Activated CD4-positive, alpha-beta memory T cell treated with anti-CD3 and anti-CD28 coated beads, Interleukin-2, amount 10 ng/mL, durations not matched to agents 7 days and 5 days (primary cell): ENCODE results near the gene IFNK. TPM values are rescaled to one million over a fixed set of nuclear protein-coding genes. Genes with fewer than 3 reads are reported as not detected.
"Not testable (repeated sequence)": the region's sequence is repeated elsewhere in the genome, so short reads cannot be mapped to it uniquely, and the experiment has no call there.

Experiments used
- CTCF ChIA-PET: fragments of 350-600 bp; sonication (Branson Sonifier 250); formaldehyde crosslinking; loops from one replicate; lab custom pipeline; 2021; ENCODE audit warnings: antibody characterized with exemption, inconsistent platforms; lab: Charles Lee
- POLR2A ChIA-PET: fragments of 350-600 bp; sonication (Branson Sonifier 250); formaldehyde crosslinking; loops from one replicate; lab custom pipeline; 2021; ENCODE audit warnings: antibody characterized with exemption; lab: Charles Lee
- DNase-seq: peaks from one replicate; pipeline ENCODE4 v3.0.0-alpha.2; 2020
- H3K27ac Mint-ChIP-seq: one replicate; pipeline ENCODE4 v1.8.0; 2021; ENCODE audit warnings: mild to moderate bottlenecking, mixed read lengths
- H3K27me3 Mint-ChIP-seq: one replicate; pipeline ENCODE4 v1.8.0; 2021; ENCODE audit warnings: mixed read lengths
- H3K36me3 Mint-ChIP-seq: one replicate; pipeline ENCODE4 v1.8.0; 2021; ENCODE audit warnings: low read depth, mixed read lengths
- H3K4me1 Mint-ChIP-seq: one replicate; pipeline ENCODE4 v1.8.0; 2021; ENCODE audit warnings: mixed read lengths
- H3K4me3 Mint-ChIP-seq: one replicate; pipeline ENCODE4 v1.8.0; 2021; ENCODE audit warnings: mild to moderate bottlenecking, mixed read lengths
- H3K9me3 Mint-ChIP-seq: one replicate; pipeline ENCODE4 v1.8.0; 2021; ENCODE audit warnings: mixed read lengths
- total RNA-seq, 2 experiments: library from RNA; stranded (reverse); gene quantifications; one replicate each; pipeline ENCODE4 v1.2.3, GENCODE V29; 2021

The IFNK gene
- total RNA-seq, 2 experiments from 2014 or later, result not detected

GRCh38 chr9:27496135-27496504, 28.0 kb upstream of the IFNK start:
- H3K27me3 Mint-ChIP-seq, result peaks cover under 1% of the 10 kb centered on the region
- H3K36me3 Mint-ChIP-seq, result no peaks in the 10 kb centered on the region
- peaks cover 13% of the 10 kb centered on the region for H3K4me1 Mint-ChIP-seq
- POLR2A ChIA-PET, result no interaction called here
- H3K27ac Mint-ChIP-seq, result no peak overlapping the region
- H3K4me3 Mint-ChIP-seq, result no peak overlapping the region
- peaks cover 8% of the 10 kb centered on the region for H3K9me3 Mint-ChIP-seq
- DNase-seq, result no peak
- CTCF ChIA-PET, result no interaction called here

GRCh38 chr9:27497883-27498417, 26.1 kb upstream of the IFNK start:
- peaks cover 3% of the 10 kb centered on the region for H3K27me3 Mint-ChIP-seq
- H3K4me3 Mint-ChIP-seq, result no peak overlapping the region
- peaks cover 5% of the 10 kb centered on the region for H3K9me3 Mint-ChIP-seq
- CTCF ChIA-PET, result no interaction called here
- no peaks in the 10 kb centered on the region for H3K36me3 Mint-ChIP-seq
- peaks cover 13% of the 10 kb centered on the region for H3K4me1 Mint-ChIP-seq
- H3K27ac Mint-ChIP-seq, result no peak overlapping the region
- POLR2A ChIA-PET, result interaction anchor here (1.2 kb wide), 1 partner anchor 120 kb away, joined by 3 read pairs; no protein-coding TSS in a partner anchor
- no peak for DNase-seq

- peaks cover 2% of the 10 kb centered on the region for H3K9me3 Mint-ChIP-seq
- CTCF ChIA-PET, result no interaction called here
- H3K36me3 Mint-ChIP-seq, result no peaks in the 10 kb centered on the region
- no peak overlapping the region for H3K4me3 Mint-ChIP-seq
- no peak for DNase-seq
- H3K4me1 Mint-ChIP-seq, result peaks cover 13% of the 10 kb centered on the region
- POLR2A ChIA-PET, result no interaction called here
- peaks cover 3% of the 10 kb centered on the region for H3K27me3 Mint-ChIP-seq
- no peak overlapping the region for H3K27ac Mint-ChIP-seq
Observed at GRCh38 chr9:27499451-27499850, 24.6 kb upstream of the IFNK start.

GRCh38 chr9:27500902-27501301, 23.2 kb upstream of the IFNK start:
- H3K36me3 Mint-ChIP-seq, H3K4me3 Mint-ChIP-seq, H3K27me3 Mint-ChIP-seq, POLR2A ChIA-PET, H3K27ac Mint-ChIP-seq, DNase-seq, H3K9me3 Mint-ChIP-seq, CTCF ChIA-PET: not testable (repeated sequence)
- peaks cover 13% of the 10 kb centered on the region for H3K4me1 Mint-ChIP-seq

- H3K27me3 Mint-ChIP-seq, result peaks cover 3% of the 10 kb centered on the region
- CTCF ChIA-PET, result no interaction called here
- POLR2A ChIA-PET, result no interaction called here
Observed at GRCh38 chr9:27503623-27504022, 20.5 kb upstream of the IFNK start.

GRCh38 chr9:27504259-27504658, 19.8 kb upstream of the IFNK start:
- Mint-ChIP-seq H3K27me3 (peaks cover 3% of the 10 kb centered on the region), H3K9me3 (no peaks in the 10 kb centered on the region), H3K4me3 (no peak overlapping the region), H3K4me1 (peaks cover 10% of the 10 kb centered on the region), H3K27ac (no peak overlapping the region), H3K36me3 (no peaks in the 10 kb centered on the region)
- ChIA-PET POLR2A (no interaction called here), CTCF (no interaction called here)
- DNase-seq, result no peak

More at GRCh38 chr9:27503623-27504022, 20.5 kb upstream of the IFNK start:
- Mint-ChIP-seq H3K27ac (no peak overlapping the region), H3K9me3 (no peaks in the 10 kb centered on the region), H3K4me3 (no peak overlapping the region), H3K36me3 (no peaks in the 10 kb centered on the region), H3K4me1 (peaks cover 13% of the 10 kb centered on the region)
- DNase-seq, result no peak

GRCh38 chr9:27505744-27506161, 18.3 kb upstream of the IFNK start:
- Mint-ChIP-seq H3K27me3 (peaks cover 3% of the 10 kb centered on the region), H3K4me1 (peaks cover 2% of the 10 kb centered on the region), H3K4me3 (no peak overlapping the region), H3K36me3 (no peaks in the 10 kb centered on the region), H3K9me3 (no peaks in the 10 kb centered on the region), H3K27ac (no peak overlapping the region)
- DNase-seq, result no peak
- ChIA-PET CTCF (no interaction called here), POLR2A (no interaction called here)

GRCh38 chr9:27506981-27507380, 17.1 kb upstream of the IFNK start:
- Mint-ChIP-seq H3K9me3 (no peaks in the 10 kb centered on the region), H3K4me3 (no peak overlapping the region), H3K27ac (no peak overlapping the region), H3K27me3 (no peaks in the 10 kb centered on the region), H3K36me3 (no peaks in the 10 kb centered on the region), H3K4me1 (no peaks in the 10 kb centered on the region)
- ChIA-PET POLR2A (no interaction called here), CTCF (no interaction called here)
- no peak for DNase-seq

GRCh38 chr9:27510780-27511179, 13.3 kb upstream of the IFNK start:
- ChIA-PET CTCF (interaction anchor here (0.9 kb wide), 1 partner anchor 178 kb away, joined by 3 read pairs; no protein-coding TSS in a partner anchor), POLR2A (no interaction called here)
- Mint-ChIP-seq H3K27ac (no peak overlapping the region), H3K36me3 (no peaks in the 10 kb centered on the region), H3K9me3 (no peaks in the 10 kb centered on the region), H3K27me3 (no peaks in the 10 kb centered on the region), H3K4me3 (no peak overlapping the region), H3K4me1 (no peaks in the 10 kb centered on the region)
- DNase-seq, result no peak

- H3K4me3 Mint-ChIP-seq, result no peak overlapping the region
- ChIA-PET CTCF (interaction anchor here (0.9 kb wide), 1 partner anchor 179 kb away, joined by 3 read pairs; no protein-coding TSS in a partner anchor), POLR2A (no interaction called here)
- no peaks in the 10 kb centered on the region for H3K36me3 Mint-ChIP-seq
- H3K4me1 Mint-ChIP-seq, result no peaks in the 10 kb centered on the region
- DNase-seq, result no peak
- no peak overlapping the region for H3K27ac Mint-ChIP-seq
- H3K27me3 Mint-ChIP-seq, result no peaks in the 10 kb centered on the region
- no peaks in the 10 kb centered on the region for H3K9me3 Mint-ChIP-seq
Observed at GRCh38 chr9:27511771-27512170, 12.3 kb upstream of the IFNK start.

- H3K27ac Mint-ChIP-seq, result no peak overlapping the region
- no peaks in the 10 kb centered on the region for H3K9me3 Mint-ChIP-seq
- no peaks in the 10 kb centered on the region for H3K36me3 Mint-ChIP-seq
- no peak overlapping the region for H3K4me3 Mint-ChIP-seq
- POLR2A ChIA-PET, result no interaction called here
- no peak for DNase-seq
- no peaks in the 10 kb centered on the region for H3K4me1 Mint-ChIP-seq
- CTCF ChIA-PET, result interaction anchor here (1.8 kb wide), 1 partner anchor 15 kb away, joined by 6 read pairs; the partner anchor contains the start of gene MOB3B
- no peaks in the 10 kb centered on the region for H3K27me3 Mint-ChIP-seq
Observed at GRCh38 chr9:27514551-27514950, 9.5 kb upstream of the IFNK start.

- DNase-seq, result no peak
- Mint-ChIP-seq H3K27me3 (no peaks in the 10 kb centered on the region), H3K4me3 (no peak overlapping the region), H3K27ac (no peak overlapping the region), H3K9me3 (no peaks in the 10 kb centered on the region), H3K4me1 (no peaks in the 10 kb centered on the region), H3K36me3 (no peaks in the 10 kb centered on the region)
- ChIA-PET POLR2A (no interaction called here), CTCF (no interaction called here)
Observed at GRCh38 chr9:27518006-27518405, 6.1 kb upstream of the IFNK start.

GRCh38 chr9:27518809-27519208, 5.3 kb upstream of the IFNK start:
- Mint-ChIP-seq H3K27me3 (peaks cover 3% of the 10 kb centered on the region), H3K4me3 (no peak overlapping the region), H3K36me3 (no peaks in the 10 kb centered on the region), H3K9me3 (no peaks in the 10 kb centered on the region), H3K27ac (no peak overlapping the region), H3K4me1 (no peaks in the 10 kb centered on the region)
- DNase-seq, result no peak
- ChIA-PET CTCF (no interaction called here), POLR2A (no interaction called here)
